MCF 10A (cell line): Measurements from ENCODE around the gene NPM3. TPM values are rescaled to one million over a fixed set of nuclear protein-coding genes. Genes with fewer than 3 reads are reported as not detected.

Source experiments
- BruUV-seq: library from RNA; stranded (reverse); fragments of 400-500 nt; replicated peaks from 2 replicates; lab custom pipeline; 2021; lab: Mats Ljungman, UMichigan
- CTCF ChIA-PET: fragments of 300-600 bp; sonication (Branson Sonifier 250); formaldehyde crosslinking; extraction: SDS; loops from one replicate; lab custom pipeline; 2021; ENCODE audit warnings: antibody characterized with exemption, inconsistent platforms; lab: Yijun Ruan, JAX
- POLR2A ChIA-PET: fragments of 300-600, 350-650 bp; sonication (Branson Sonifier 250); formaldehyde crosslinking; extraction: SDS; loops from one replicate; lab custom pipeline; 2020; ENCODE audit warnings: antibody characterized with exemption, inconsistent platforms; lab: Yijun Ruan, JAX
- DNase-seq: peaks from one replicate; pipeline ENCODE4 v3.0.0-alpha.2; 2018; ENCODE audit not compliant: unreplicated experiment
- H3K27ac Mint-ChIP-seq: one replicate; pipeline ENCODE4 v1.8.0; 2022; ENCODE audit warnings: mild to moderate bottlenecking, low read depth, mixed read lengths; ENCODE audit not compliant: unreplicated experiment
- H3K27me3 Mint-ChIP-seq: one replicate; pipeline ENCODE4 v1.8.0; 2022; ENCODE audit warnings: mixed read lengths; ENCODE audit not compliant: insufficient read depth, unreplicated experiment
- H3K36me3 Mint-ChIP-seq: one replicate; pipeline ENCODE4 v1.8.0; 2022; ENCODE audit warnings: mild to moderate bottlenecking, moderate library complexity, mixed read lengths; ENCODE audit not compliant: insufficient read depth, unreplicated experiment
- H3K4me1 Mint-ChIP-seq: one replicate; pipeline ENCODE4 v1.8.0; 2022; ENCODE audit warnings: mixed read lengths; ENCODE audit not compliant: insufficient read depth, unreplicated experiment
- H3K4me3 Mint-ChIP-seq: one replicate; pipeline ENCODE4 v1.8.0; 2022; ENCODE audit warnings: mild to moderate bottlenecking, moderate library complexity, mixed read lengths; ENCODE audit not compliant: unreplicated experiment
- H3K9me3 Mint-ChIP-seq: one replicate; pipeline ENCODE4 v1.8.0; 2022; ENCODE audit warnings: mixed read lengths; ENCODE audit not compliant: unreplicated experiment
- intact Hi-C: fragments of 100-400 bp; cut with micrococcal nuclease; formaldehyde crosslinking; loops from 2 replicates; pipeline ENCODE4 v1.14.1; 2022
- total RNA-seq: library from RNA; stranded (reverse); gene quantifications from 2 replicates; pipeline ENCODE4 v1.2.3, GENCODE V29; 2022
- TF ChIP-seq, protein P1 (sequence below): fragments of 200-600 bp; IDR thresholded peaks from one replicate; pipeline ENCODE4 v1.8.0; 2022; ENCODE audit warnings: antibody characterized with exemption, mild to moderate bottlenecking; ENCODE audit not compliant: unreplicated experiment

NPM3 gene
- total RNA-seq, 1 experiment from 2014 or later, result 163 TPM

DNA sequence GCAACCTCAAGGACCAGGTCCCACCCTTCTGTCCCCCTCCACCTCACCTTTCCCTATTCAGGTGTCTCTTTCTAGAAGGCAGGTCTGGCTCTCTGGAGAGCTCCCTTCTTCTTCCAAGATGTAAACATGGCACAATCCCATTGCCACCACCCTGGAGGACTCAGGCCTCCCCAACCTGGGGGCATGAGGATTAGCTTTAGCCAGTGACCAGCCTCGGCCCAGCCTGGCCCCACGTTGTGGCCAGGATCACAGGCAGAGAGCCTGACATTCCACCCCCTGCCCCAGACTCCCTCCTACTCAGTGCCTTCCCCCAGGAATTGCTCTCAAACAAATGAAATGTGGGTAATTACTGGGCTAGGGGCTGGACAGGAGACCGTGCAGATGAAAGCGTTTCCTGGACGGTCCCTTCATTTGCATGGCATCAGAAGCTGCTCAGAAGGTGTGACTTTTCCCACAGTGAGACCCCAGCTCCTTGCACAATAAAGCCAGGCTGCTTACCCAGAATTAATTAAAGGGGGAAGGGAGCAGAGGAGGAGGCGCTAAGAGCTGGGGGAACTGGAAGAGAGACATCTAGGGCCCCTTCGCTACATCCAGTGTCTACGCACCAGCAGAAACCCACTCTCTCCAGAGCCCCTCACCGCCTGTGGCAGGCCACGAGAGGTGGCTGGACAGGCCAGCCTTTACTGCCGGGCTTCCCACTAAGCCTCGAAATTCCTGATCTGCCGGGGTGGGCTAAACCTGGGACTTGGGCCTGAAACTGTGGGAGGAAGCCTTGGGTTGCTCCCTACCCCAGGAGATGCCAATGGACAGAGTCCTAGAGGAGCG lies 15.1 kb downstream of the NPM3 start:
- Mint-ChIP-seq H3K27me3 (peaks cover 25% of the 10 kb centered on the region), H3K36me3 (no peaks in the 10 kb centered on the region), H3K9me3 (no peaks in the 10 kb centered on the region), H3K4me3 (no peak overlapping the region), H3K4me1 (no peaks in the 10 kb centered on the region), H3K27ac (no peak overlapping the region)
- intact Hi-C loops, result no loop called here
- ChIA-PET CTCF (interaction anchor here (0.8 to 1.8 kb wide), 4 partner anchors 13 to 554 kb away, joined by 3 to 8 read pairs (median 5); partner anchors contain the start of genes DPCD and POLL), POLR2A (no interaction called here)
- DNase-seq, result no peak
- TF ChIP-seq, protein P1, sequence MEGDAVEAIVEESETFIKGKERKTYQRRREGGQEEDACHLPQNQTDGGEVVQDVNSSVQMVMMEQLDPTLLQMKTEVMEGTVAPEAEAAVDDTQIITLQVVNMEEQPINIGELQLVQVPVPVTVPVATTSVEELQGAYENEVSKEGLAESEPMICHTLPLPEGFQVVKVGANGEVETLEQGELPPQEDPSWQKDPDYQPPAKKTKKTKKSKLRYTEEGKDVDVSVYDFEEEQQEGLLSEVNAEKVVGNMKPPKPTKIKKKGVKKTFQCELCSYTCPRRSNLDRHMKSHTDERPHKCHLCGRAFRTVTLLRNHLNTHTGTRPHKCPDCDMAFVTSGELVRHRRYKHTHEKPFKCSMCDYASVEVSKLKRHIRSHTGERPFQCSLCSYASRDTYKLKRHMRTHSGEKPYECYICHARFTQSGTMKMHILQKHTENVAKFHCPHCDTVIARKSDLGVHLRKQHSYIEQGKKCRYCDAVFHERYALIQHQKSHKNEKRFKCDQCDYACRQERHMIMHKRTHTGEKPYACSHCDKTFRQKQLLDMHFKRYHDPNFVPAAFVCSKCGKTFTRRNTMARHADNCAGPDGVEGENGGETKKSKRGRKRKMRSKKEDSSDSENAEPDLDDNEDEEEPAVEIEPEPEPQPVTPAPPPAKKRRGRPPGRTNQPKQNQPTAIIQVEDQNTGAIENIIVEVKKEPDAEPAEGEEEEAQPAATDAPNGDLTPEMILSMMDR, result no peak
- no TSS peak for BruUV-seq

DNA sequence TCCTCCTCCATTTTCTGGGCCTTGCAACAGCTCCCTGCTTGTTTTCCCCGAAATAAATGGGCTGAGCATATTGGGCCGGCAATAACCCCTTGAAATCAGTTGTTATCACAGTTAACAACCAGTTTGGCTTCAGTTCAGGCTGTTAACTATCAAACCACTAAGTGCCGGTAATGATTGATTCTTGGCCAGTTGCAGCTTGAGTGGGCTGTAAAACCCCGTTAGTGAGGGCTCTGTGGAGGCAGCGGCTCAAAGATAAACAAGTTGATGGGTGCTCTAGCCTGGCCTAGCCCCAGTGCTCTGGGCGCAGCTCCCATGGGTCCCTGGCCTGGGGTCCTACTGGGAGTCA lies 15.7 kb downstream of the NPM3 start:
- DNase-seq, result no peak
- BruUV-seq, result no TSS peak
- Mint-ChIP-seq H3K36me3 (no peaks in the 10 kb centered on the region), H3K9me3 (no peaks in the 10 kb centered on the region), H3K4me3 (no peak overlapping the region), H3K27ac (no peak overlapping the region), H3K4me1 (no peaks in the 10 kb centered on the region), H3K27me3 (peaks cover 24% of the 10 kb centered on the region)
- POLR2A ChIA-PET, result interaction anchor here (0.8 kb wide), 1 partner anchor 16 kb away, joined by 3 read pairs; the partner anchor contains the start of gene NPM3
- TF ChIP-seq, protein P1, result no peak
- CTCF ChIA-PET, result interaction anchor here (1.3 kb wide), 1 partner anchor 553 kb away, joined by 7 read pairs; no protein-coding TSS in a partner anchor
- intact Hi-C loops, result no loop called here

DNA sequence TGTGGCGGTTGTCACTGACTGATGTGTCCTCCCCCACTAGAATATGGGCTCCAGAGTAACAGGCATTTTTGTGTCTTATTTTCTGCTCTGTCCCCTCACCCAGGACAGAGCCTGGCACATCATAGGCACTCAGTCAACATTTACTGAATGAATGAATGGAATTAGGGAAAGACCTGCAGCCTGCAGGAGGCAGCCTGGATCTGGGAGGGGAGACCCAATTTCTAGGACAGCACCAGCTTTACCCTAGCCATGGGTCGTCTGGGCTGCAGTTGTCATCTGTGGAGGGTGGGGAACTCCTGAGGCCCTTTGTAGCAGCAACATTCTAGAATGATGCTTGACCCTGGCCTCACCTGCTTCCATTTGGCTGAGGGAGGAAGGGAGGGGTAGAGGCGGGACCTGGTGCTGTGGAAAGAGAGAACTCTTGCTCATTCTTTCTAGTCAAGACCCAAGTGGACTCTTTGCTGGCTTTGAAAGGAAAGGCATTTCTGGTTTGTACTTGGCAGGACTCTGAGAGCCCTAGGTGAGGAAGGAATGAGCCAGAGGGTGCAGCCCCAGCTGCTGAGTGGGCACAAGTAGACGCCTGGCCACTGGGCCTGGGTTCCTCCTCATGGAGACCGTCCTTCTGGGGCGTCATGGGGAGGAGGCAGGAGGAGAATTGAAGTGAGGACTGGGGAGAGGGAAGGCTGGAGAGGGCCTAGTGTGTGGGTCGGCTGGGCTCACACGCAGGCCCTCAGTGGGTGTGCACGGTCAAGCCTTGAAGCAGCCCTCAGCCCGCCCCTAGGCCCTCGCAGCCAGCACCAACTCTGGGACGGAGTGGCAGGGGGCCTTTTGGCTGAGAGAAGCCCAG lies 16.3 kb downstream of the NPM3 start:
- intact Hi-C loops, result no loop called here
- Mint-ChIP-seq H3K9me3 (no peaks in the 10 kb centered on the region), H3K27me3 (peaks cover 24% of the 10 kb centered on the region), H3K36me3 (no peaks in the 10 kb centered on the region), H3K27ac (no peak overlapping the region), H3K4me1 (no peaks in the 10 kb centered on the region), H3K4me3 (no peak overlapping the region)
- no peak for DNase-seq
- TF ChIP-seq, protein P1, result no peak
- POLR2A ChIA-PET, result interaction anchor here (0.7 to 0.8 kb wide), 3 partner anchors 16 to 955 kb away, joined by 3 read pairs; partner anchors contain the start of gene NPM3
- no TSS peak for BruUV-seq
- CTCF ChIA-PET, result interaction anchor here (0.7 to 0.8 kb wide), 2 partner anchors 19 to 554 kb away, joined by 3 read pairs; no protein-coding TSS in a partner anchor

DNA sequence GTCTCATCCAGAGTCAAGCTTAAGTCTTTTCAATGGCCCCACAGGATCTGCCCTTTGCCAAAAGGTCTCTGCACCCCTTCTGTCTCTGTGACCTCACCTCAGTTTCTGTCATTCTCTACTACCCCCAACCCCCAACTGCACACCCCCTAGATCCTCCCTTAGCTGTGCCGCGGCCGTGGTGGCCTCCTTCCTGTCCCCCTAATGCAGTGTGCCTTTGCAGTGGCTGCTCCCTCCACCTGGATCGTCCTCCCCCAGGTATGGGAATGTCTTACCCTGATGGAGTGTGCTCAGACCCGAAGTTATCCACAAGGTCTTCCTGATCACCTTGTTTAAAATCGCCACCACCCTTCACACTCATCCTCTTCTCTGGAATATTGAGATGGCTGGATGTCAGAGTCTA lies 16.9 kb downstream of the NPM3 start:
- BruUV-seq, result no TSS peak
- Mint-ChIP-seq H3K4me3 (no peak overlapping the region), H3K9me3 (no peaks in the 10 kb centered on the region), H3K27me3 (peaks cover 24% of the 10 kb centered on the region), H3K36me3 (no peaks in the 10 kb centered on the region), H3K4me1 (no peaks in the 10 kb centered on the region), H3K27ac (no peak overlapping the region)
- no peak for DNase-seq
- intact Hi-C loops, result no loop called here
- CTCF ChIA-PET, result interaction anchor here (0.7 to 0.8 kb wide), 2 partner anchors 20 to 553 kb away, joined by 3 read pairs; no protein-coding TSS in a partner anchor
- TF ChIP-seq, protein P1, result no peak
- POLR2A ChIA-PET, result interaction anchor here (0.7 kb wide), 1 partner anchor 65 kb away, joined by 3 read pairs; no protein-coding TSS in a partner anchor
